NOMO-1 treated with DMSO at 0.1 percent for 48 hours (cell line): Measurements from ENCODE around the gene POU2F2.
A peak's percentile ranks its signal among the peaks of the same experiment; 100 is the strongest.
"Not testable (repeated sequence)": the region's sequence is repeated elsewhere in the genome, so short reads cannot be mapped to it uniquely, and the experiment has no call there.

ENCODE experiments used
- DNase-seq: peaks from one replicate; lab custom pipeline; 2025; ENCODE audit not compliant: unreplicated experiment; lab: John Stamatoyannopoulos, UW

POU2F2 gene

GRCh38 chr19:42066075-42066754, 66.0 kb downstream of the POU2F2 start:
- no peak for DNase-seq

GRCh38 chr19:42065511-42065910, 66.7 kb downstream of the POU2F2 start:
- no peak for DNase-seq

GRCh38 chr19:42065051-42065450, 67.2 kb downstream of the POU2F2 start:
- no peak for DNase-seq

GRCh38 chr19:42064432-42064831, 67.8 kb downstream of the POU2F2 start:
- no peak for DNase-seq

- DNase-seq, result no peak
Observed at GRCh38 chr19:42062381-42062780, 69.9 kb downstream of the POU2F2 start.

- no peak for DNase-seq
Observed at GRCh38 chr19:42060117-42060516, 72.1 kb downstream of the POU2F2 start.

- DNase-seq, result no peak
Observed at GRCh38 chr19:42059196-42059595, 73.0 kb downstream of the POU2F2 start.

GRCh38 chr19:42057846-42058245, 74.4 kb downstream of the POU2F2 start:
- DNase-seq, result no peak

GRCh38 chr19:42054205-42054604, 78.0 kb downstream of the POU2F2 start:
- DNase-seq, result no peak

- no peak for DNase-seq
Observed at GRCh38 chr19:42053037-42053935, 79.0 kb downstream of the POU2F2 start.

- no peak for DNase-seq
Observed at GRCh38 chr19:42052241-42052863, 79.9 kb downstream of the POU2F2 start.

GRCh38 chr19:42051166-42052115, 80.8 kb downstream of the POU2F2 start:
- no peak for DNase-seq

GRCh38 chr19:42048992-42049391, 83.3 kb downstream of the POU2F2 start:
- DNase-seq, result peak; percentile 5

- no peak for DNase-seq
Observed at GRCh38 chr19:42045575-42045974, 86.7 kb downstream of the POU2F2 start.

GRCh38 chr19:42042455-42043170, 89.6 kb downstream of the POU2F2 start:
- DNase-seq, result no peak

GRCh38 chr19:42040491-42040890, 91.8 kb downstream of the POU2F2 start:
- DNase-seq, result not testable (repeated sequence)

GRCh38 chr19:42040031-42040430, 92.2 kb downstream of the POU2F2 start:
- DNase-seq, result no peak

- DNase-seq, result no peak
Observed at GRCh38 chr19:42038666-42039065, 93.6 kb downstream of the POU2F2 start.

GRCh38 chr19:42037649-42038048, 94.6 kb downstream of the POU2F2 start:
- no peak for DNase-seq
